ENCODE results near the gene SLITRK6. TPM values are rescaled to one million over a fixed set of nuclear protein-coding genes. Genes with fewer than 3 reads are reported as not detected.
"Not testable (repeated sequence)": the region's sequence is repeated elsewhere in the genome, so short reads cannot be mapped to it uniquely, and the experiment has no call there.

Gene SLITRK6
- total and polyA plus RNA-seq, 3 donors from 2014 or later, result 0.16 to 1.1 (median 0.34) TPM

DNA sequence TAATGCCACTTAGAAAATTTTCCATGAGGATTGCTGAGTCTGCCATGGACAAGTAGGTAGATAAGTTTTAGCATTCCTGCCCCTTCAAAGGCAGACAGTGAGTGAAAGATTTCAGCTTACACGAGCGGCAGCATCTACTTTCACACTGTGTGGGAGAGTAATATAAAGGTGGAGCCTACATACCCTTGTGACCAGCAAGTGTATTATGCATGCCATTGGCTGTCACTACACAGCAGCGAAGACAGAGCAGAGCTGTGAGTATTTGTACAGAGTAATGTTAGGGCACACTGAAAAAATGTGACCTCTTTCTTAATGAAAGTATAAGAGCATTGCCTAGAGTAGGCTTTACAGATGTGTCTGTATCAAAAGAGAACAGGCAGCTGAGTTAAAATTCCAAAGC, 14.0 kb downstream of the SLITRK6 start:
- intact Hi-C loops (cut with DNase I; ENCODE audit: low total_unique reads), result no loop called here
- no peak overlapping the region for H3K4me3 ChIP-seq
- no peak for TF ChIP-seq POLR2A (IDR thresholded peaks at IDR 0.05)
- TF ChIP-seq, protein P1, sequence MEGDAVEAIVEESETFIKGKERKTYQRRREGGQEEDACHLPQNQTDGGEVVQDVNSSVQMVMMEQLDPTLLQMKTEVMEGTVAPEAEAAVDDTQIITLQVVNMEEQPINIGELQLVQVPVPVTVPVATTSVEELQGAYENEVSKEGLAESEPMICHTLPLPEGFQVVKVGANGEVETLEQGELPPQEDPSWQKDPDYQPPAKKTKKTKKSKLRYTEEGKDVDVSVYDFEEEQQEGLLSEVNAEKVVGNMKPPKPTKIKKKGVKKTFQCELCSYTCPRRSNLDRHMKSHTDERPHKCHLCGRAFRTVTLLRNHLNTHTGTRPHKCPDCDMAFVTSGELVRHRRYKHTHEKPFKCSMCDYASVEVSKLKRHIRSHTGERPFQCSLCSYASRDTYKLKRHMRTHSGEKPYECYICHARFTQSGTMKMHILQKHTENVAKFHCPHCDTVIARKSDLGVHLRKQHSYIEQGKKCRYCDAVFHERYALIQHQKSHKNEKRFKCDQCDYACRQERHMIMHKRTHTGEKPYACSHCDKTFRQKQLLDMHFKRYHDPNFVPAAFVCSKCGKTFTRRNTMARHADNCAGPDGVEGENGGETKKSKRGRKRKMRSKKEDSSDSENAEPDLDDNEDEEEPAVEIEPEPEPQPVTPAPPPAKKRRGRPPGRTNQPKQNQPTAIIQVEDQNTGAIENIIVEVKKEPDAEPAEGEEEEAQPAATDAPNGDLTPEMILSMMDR (IDR thresholded peaks at IDR 0.05), result no peak
- H3K9me3 ChIP-seq, result no peaks in the 10 kb centered on the region
- H3K27me3 ChIP-seq, result no peaks in the 10 kb centered on the region
- H3K27ac ChIP-seq, result no peak overlapping the region
- DNase-seq, result no peak
- no peaks in the 10 kb centered on the region for H3K4me1 ChIP-seq
- H3K36me3 ChIP-seq (ENCODE audit: low read depth, missing control alignments), result no peaks in the 10 kb centered on the region
- WGBS, 2 donors, result 85 to 86% methylated on average over 3 of the region's 3 CpGs

DNA sequence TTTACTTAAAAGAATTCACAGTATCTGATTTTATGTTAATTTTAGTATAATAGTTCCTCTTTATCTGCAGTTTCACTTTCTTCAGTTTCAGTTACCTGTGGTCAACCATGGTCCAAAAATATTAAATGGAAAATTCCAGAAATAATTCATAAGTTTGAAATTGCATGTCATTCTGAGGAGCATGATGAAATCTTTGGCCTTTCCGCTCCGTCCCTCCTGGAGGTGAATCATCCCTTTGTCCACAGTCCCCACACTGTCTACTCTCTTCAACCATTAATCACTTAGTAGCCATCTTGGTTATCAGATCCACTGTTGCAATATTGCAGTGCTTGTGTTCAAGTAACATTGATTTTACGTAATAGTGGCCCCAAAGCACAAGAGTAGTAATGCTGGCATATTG, 26.9 kb downstream of the SLITRK6 start:
- H3K27ac ChIP-seq, result no peak overlapping the region
- no peaks in the 10 kb centered on the region for H3K36me3 ChIP-seq (ENCODE audit: low read depth, missing control alignments)
- no peaks in the 10 kb centered on the region for H3K4me1 ChIP-seq
- intact Hi-C loops (cut with DNase I; ENCODE audit: low total_unique reads), result no loop called here
- 82 to 85% methylated on average over 3 of the region's 3 CpGs for WGBS, 2 donors
- no peaks in the 10 kb centered on the region for H3K9me3 ChIP-seq
- no peaks in the 10 kb centered on the region for H3K27me3 ChIP-seq
- TF ChIP-seq POLR2A (IDR thresholded peaks at IDR 0.05), result no peak
- TF ChIP-seq, protein P1 (IDR thresholded peaks at IDR 0.05), result no peak
- H3K4me3 ChIP-seq, result no peak overlapping the region
- no peak for DNase-seq

DNA sequence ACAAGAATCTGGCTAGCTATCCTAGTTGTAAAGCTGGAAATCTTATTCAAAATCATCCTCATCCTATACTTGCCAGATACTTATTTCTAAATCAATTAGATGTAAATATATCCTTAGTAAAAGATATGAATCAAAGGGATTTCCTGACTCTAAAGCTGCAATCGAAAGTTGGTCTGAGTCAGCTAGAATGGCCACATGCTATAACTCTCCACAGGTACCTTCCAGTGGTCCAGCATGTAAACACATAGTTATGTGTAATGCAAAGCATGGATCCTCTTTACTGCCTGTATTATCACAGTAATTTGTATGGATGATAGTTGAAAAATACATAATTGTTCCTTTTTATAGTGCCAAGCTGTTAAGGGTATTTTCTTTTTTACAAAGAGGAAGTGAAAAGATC, 27.4 kb downstream of the SLITRK6 start:
- no peak for DNase-seq
- no peaks in the 10 kb centered on the region for H3K9me3 ChIP-seq
- 85 to 90% methylated on average over 1 of the region's 1 CpG for WGBS, 2 donors
- H3K36me3 ChIP-seq (ENCODE audit: low read depth, missing control alignments), result no peaks in the 10 kb centered on the region
- intact Hi-C loops (cut with DNase I; ENCODE audit: low total_unique reads), result no loop called here
- TF ChIP-seq, protein P1 (IDR thresholded peaks at IDR 0.05), result no peak
- TF ChIP-seq POLR2A (IDR thresholded peaks at IDR 0.05), result no peak
- no peak overlapping the region for H3K27ac ChIP-seq
- no peaks in the 10 kb centered on the region for H3K4me1 ChIP-seq
- no peaks in the 10 kb centered on the region for H3K27me3 ChIP-seq
- no peak overlapping the region for H3K4me3 ChIP-seq

DNA sequence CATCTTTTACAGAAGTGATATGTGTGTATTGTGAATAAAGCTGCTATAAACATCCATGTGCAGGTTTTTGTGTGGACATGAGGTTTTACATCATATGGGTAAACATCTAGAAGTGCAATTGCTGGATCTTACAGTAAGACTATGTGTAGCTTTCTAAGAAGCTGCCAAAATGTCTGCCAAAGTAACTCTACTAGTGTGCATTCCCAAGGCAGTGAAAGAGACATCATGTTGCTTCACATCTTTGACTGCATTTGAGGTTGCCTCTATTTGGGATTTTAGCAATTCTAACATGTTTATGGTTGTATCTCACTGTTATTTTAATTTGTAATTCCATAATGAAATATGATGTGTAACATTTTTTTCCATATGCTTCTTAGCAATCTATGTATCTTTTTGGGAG, 30.3 kb downstream of the SLITRK6 start:
- Histone ChIP-seq H3K27ac (no peak overlapping the region), H3K4me3 (no peak overlapping the region), H3K9me3 (no peaks in the 10 kb centered on the region), H3K36me3 (ENCODE audit: low read depth, missing control alignments) (no peaks in the 10 kb centered on the region), H3K4me1 (no peaks in the 10 kb centered on the region), H3K27me3 (no peaks in the 10 kb centered on the region)
- no peak for DNase-seq
- intact Hi-C loops (cut with DNase I; ENCODE audit: low total_unique reads), result no loop called here
- TF ChIP-seq POLR2A (IDR thresholded peaks at IDR 0.05), result no peak
- TF ChIP-seq, protein P1 (IDR thresholded peaks at IDR 0.05), result no peak

DNA sequence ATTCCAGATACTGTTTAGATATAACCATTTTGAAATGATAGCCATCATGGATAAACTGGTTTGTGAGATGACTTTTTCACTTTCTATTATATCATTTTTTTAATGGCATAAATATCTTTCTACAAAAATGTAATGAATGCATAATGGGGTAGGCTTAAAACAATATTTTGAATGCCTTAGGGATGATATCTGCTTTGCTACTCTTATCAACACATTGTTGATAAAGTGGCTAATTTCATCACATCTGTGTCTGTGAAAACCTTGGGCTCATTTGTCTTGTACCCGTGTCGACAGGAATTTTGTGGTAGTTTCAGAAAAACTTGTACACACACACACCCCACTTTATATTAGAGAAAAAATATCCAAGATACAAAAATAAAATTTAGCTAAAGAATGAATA, 44.1 kb downstream of the SLITRK6 start:
- intact Hi-C loops (cut with DNase I; ENCODE audit: low total_unique reads), result no loop called here
- 37 to 65% methylated on average over 2 of the region's 2 CpGs for WGBS, 2 donors

DNA sequence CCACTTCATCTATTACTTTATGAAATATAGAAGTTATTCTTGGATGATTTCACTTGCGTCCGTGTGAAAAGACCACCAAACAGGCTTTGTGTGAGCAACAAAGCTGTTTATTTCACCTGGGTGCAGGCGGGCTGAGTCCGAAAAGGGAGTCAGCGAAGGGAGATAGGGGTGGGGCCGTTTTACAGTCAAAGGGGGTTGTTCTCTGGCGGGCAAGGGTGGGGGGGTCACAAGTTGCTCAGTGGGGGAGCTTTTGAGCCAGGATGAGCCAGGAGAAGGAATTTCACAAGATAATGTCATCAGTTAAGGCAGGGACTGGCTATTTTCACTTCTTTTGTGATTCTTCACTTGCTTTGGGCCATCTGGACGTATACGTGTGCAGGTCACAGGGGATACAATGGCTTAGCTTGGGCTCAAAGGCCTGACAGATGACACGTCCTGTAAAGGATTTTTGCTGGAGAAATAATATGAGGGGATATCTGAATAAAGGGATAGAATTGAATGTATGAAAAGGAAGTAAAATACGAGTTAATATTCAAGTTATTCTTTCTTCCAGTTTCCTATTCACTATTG, 55.9 kb downstream of the SLITRK6 start:
- H3K4me3 ChIP-seq; H3K36me3 ChIP-seq (ENCODE audit: low read depth, missing control alignments); H3K27me3 ChIP-seq; H3K27ac ChIP-seq; H3K4me1 ChIP-seq; intact Hi-C loops (cut with DNase I; ENCODE audit: low total_unique reads); H3K9me3 ChIP-seq; DNase-seq: not testable (repeated sequence)
- WGBS, 2 donors, result 68 to 70% methylated on average over 11 of the region's 11 CpGs

More for the DNA sequence above, 44.1 kb downstream of the SLITRK6 start:
- no peaks in the 10 kb centered on the region for H3K9me3 ChIP-seq
- no peaks in the 10 kb centered on the region for H3K36me3 ChIP-seq (ENCODE audit: low read depth, missing control alignments)
- H3K4me1 ChIP-seq, result no peaks in the 10 kb centered on the region
- H3K27ac ChIP-seq, result no peak overlapping the region
- no peaks in the 10 kb centered on the region for H3K27me3 ChIP-seq
- no peak for DNase-seq
- no peak overlapping the region for H3K4me3 ChIP-seq
- no peak for TF ChIP-seq POLR2A (IDR thresholded peaks at IDR 0.05)
- TF ChIP-seq, protein P1 (IDR thresholded peaks at IDR 0.05), result no peak
